Muscle of back (tissue), 11 donors: ENCODE measurements around the gene ROR2. TPM values are rescaled to one million over a fixed set of nuclear protein-coding genes. Genes with fewer than 3 reads are reported as not detected.
A peak's percentile ranks its signal among the peaks of the same experiment; 100 is the strongest.

Experiments used
- DNase-seq, 3 donors: peaks; one replicate each; pipeline versions ENCODE4 v3.0.0 to v3.0.0-alpha.2; 2013
- polyA plus RNA-seq, 10 donors: library from polyadenylated mRNA; unstranded; fragments of 120-200 nt; gene quantifications; one replicate each; pipeline ENCODE4 v1.2.1, GENCODE V29; 2013; ENCODE audit not compliant: insufficient read length in 10 of 10

The ROR2 gene
- polyA plus RNA-seq, 10 donors: 1.9 to 12.8 (median 2.8) TPM

DNA sequence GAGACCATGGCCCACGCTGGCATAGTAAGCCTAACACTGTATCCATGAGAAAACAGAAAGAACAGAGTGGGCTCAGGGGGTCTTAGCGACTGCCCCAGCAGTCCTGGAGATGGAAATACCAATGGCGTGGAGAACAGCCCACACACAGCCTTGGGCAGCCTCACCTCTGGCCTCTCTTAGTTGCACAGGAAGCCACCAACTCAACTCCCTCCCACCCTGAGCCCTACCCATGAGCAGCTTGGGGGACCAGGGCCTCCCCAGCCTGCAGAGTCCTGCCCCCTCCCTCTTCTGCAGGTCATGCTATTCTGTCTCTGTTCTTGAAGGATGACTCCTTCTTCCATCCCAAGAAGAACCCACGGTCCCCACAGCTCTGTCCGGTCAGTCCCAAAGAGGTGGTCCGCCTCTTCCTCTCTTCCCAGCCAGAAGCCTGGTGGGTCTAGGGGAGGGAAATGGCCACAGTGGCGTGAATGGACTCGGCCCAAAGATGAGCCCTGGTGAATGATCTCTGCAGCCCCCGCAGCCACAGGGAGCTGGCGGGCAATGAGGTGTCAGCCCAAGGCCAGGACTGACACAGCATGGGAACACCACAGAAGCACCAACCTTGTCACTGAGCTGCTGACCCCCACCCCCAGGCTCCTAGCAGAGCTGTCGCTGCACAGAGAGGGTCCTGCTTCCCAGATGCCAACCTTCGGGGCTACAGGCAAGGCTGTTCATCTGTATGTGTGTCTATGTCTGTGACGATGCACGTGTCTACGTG lies 131.2 kb downstream of the ROR2 start:
- no peak for DNase-seq

- DNase-seq: no peak
Measured at GRCh38 chr9:91818225-91818585, 131.8 kb downstream of the ROR2 start.

GRCh38 chr9:91817493-91818224 lies 132.4 kb downstream of the ROR2 start:
- peak; percentile 34 to 66 (median 61) for DNase-seq

DNA sequence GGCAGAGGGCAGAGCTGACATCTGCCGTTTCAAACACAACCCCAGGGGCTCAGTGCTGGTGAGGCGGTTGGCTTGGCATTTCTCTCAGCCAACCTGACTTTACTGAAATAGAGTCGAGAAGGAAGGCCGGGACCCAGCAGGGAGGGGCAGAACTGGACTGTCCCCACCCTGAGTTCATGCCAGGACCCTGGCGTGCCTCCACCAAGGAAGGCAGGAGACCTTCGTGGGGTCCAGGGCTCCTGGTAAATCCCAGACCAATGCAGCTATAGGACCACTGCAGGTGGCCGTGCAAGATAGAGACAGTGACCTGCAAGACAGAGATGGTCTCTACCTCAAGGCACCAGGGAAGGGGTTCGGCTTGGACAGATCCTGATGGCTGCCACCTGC lies 132.9 kb downstream of the ROR2 start:
- no peak for DNase-seq

- no peak for DNase-seq
Measured at GRCh38 chr9:91816356-91816755, 133.7 kb downstream of the ROR2 start.

DNA sequence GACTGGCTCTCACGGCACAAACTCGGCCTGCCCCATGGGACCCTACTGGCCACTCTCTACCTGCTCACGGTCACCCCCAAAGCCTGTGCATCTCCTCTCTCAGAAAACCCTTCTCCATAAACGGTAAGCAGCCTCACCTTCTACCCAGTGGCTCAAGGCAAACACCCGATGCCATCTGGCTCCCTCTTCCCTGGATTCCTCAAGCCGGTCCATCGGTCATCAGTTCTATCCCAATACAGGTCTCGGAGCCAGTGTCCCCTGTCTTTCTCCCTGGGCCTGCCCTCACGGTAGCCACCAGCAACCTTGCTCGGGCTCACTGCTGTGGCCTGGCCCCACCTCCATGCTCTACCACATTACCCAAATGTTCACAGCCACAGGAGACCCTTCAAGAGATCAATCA lies 134.1 kb downstream of the ROR2 start:
- DNase-seq: no peak

GRCh38 chr9:91814753-91815152 lies 135.3 kb downstream of the ROR2 start:
- DNase-seq: no peak

DNA sequence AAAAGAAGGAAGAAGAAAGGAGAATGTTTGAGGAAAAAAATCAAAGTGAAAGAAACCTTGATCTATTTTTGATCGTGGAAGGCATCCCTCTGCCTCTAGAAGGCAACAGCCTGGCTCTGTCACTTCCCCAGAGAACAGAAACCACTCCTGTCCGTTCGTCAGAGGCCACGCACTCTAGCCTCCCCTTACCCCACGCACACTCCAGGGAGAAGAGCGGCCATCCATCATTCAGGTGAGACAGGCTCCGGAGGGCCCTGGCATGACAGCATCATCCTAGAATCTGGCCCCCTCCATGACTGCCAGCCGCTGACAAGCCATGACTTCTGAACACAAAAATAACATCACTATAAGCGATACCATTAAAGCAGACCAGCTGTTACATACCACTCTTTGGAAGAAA lies 135.8 kb downstream of the ROR2 start:
- DNase-seq: no peak

- DNase-seq: no peak
Measured at GRCh38 chr9:91813176-91813795, 136.7 kb downstream of the ROR2 start.

- no peak for DNase-seq
Measured at GRCh38 chr9:91812191-91812590, 137.8 kb downstream of the ROR2 start.

DNA sequence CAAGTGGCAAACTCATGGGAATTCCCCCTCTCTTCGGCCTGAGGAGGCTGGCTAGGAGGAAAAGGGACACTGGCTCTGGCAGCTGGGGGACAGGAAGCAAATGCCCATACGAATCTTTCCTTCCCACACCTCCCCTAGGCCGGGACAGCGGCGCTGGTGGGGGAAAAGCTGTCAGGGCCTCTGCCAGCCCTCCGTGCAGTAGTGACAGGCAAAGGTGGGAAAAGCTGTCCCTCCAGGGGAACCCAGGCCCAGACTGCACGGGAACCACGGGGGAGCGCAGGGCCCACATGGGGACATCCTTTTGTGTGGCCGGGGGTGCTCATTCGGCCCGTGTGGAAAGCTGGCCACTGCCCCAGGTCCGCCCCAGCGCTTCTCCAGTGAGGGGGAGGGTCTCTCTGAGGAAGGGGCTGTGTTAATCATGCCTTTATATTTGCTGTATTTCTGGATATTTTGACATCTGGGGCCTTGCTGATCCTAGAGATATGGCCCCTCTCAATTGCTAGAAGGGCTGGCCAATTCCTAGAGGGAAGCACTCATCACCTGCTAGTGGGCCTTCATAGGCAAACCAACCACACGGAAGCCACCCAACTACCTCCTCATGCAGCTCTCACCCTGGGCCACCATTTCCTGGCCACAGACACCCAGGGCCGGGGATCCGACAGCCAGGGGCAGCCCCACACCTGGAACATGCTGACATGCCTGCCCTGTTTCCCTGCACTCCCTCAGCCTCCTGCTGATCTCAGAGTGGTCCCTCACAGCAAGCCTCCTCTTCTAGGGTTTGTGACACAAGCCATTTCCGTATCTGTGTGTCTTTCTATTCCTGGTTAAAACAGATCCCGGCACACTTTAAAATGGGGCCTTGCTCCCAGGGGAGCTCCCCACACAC lies 138.8 kb downstream of the ROR2 start:
- DNase-seq: no peak

- DNase-seq: no peak
Measured at GRCh38 chr9:91810286-91810905, 139.6 kb downstream of the ROR2 start.

GRCh38 chr9:91809581-91810285 lies 140.3 kb downstream of the ROR2 start:
- DNase-seq: no peak

DNA sequence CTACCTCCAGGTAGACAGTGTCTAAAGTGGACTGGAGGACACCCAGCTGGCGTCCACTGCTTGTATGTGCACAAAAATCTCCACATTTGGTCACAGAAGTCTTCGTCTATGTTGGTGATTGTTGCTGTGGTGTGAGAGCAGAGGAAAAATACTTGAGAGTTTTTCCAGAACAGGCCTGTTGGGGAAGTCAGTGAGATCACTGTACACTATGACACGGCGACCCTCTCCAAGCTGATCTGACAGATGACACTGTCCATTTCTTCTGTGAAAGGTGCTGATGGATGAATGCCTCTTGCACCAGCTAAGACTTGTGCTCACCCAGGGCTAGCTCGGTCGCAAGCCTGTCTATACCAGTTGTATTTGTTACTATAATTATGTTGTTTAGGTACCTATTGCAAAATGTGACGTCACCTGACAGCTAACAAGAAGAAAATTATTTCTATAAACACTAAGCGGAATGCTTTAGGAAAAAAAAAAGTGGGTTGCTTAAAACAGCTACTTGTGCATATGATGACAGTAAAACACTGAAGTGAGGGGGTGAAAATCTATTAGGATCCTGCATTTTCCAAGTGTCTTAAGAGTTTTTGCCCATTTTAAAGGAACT lies 142.3 kb downstream of the ROR2 start:
- DNase-seq: no peak

DNA sequence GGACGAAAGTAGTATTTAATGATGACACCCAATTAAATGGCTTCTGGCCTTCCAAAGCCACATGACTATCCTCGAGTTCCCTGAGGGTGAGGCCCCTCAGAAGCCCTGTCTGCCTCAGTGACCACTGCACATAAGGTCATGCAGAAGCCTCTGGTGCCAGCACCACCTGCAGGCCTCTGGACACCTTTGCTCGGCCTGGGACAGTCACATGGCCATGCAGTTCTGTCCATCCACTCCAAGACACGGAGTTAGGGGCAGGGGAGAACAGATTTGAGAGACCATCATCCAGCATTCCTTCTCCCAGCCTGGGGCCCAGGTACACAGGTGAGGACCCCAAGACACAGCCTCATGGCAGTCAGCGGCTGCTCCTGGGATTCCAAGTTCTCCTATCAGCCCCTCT lies 145.0 kb downstream of the ROR2 start:
- DNase-seq: no peak

GRCh38 chr9:91803970-91804752 lies 145.9 kb downstream of the ROR2 start:
- DNase-seq: peak in 1 of 3 donors; percentile 22

GRCh38 chr9:91803151-91803940 lies 146.7 kb downstream of the ROR2 start:
- DNase-seq: peak in 2 of 3 donors; percentile 45 to 48

GRCh38 chr9:91802391-91802790 lies 147.6 kb downstream of the ROR2 start:
- DNase-seq: no peak
